Brain microvascular endothelial cell (primary cell): ENCODE measurements around the gene CACNA1I.

ENCODE experiments used
- DNase-seq: peaks from one replicate; pipeline ENCODE4 v3.0.0-alpha.2; 2020
- H3K27ac ChIP-seq: fragments of 250-450 bp; sonication (Bioruptor Pico); 2 replicates; pipeline ENCODE4 v1.5.1; 2020; ENCODE audit warnings: mild to moderate bottlenecking, moderate library complexity
- H3K27me3 ChIP-seq: fragments of 250-450 bp; sonication (Bioruptor Pico); replicated peaks from 2 replicates; pipeline ENCODE4 v1.5.1; 2020; ENCODE audit warnings: mild to moderate bottlenecking
- H3K36me3 ChIP-seq: fragments of 250-450 bp; sonication (Bioruptor Pico); replicated peaks from 2 replicates; pipeline ENCODE4 v1.5.1; 2020; ENCODE audit warnings: mild to moderate bottlenecking
- H3K4me3 ChIP-seq: 2 replicates; pipeline ENCODE4 v1.5.1; 2011; ENCODE audit warnings: low read depth, mild to moderate bottlenecking, control low read depth, low read length, moderate library complexity
- in situ Hi-C: cut with HindIII; loops from 2 replicates; pipeline ENCODE4 v1.10.0; 2017; ENCODE audit warnings: low sequenced_read_pairs, low pct_ligation_motif_present
- TF ChIP-seq, protein P1 (sequence below): IDR thresholded peaks from 2 replicates; pipeline ENCODE4 v1.5.1; 2011; ENCODE audit warnings: low read depth, mild to moderate bottlenecking, moderate library complexity, low read length, control low read depth, inconsistent platforms; ENCODE audit errors: missing control alignments

Gene CACNA1I

DNA sequence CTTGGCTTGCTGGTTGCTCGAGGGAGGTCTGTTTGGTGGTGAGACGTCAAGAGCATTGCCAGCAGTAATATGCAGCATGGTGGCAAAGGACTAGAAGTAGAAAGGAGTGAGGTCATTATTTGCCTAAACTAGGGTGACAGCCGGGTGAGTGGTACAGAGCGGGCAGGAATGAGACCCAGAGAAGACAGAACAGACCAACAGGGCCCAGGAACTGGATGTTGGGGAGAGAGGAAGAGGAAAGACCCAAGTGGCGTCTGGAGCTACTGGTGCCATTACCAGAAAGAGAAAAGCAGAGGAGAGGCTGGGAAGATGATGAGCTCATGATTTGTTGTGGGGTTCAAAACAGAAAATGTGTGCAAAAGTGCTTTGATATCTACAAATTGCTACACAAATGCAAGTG is 164.3 kb downstream of the CACNA1I start:
- Histone ChIP-seq H3K36me3 (no peaks in the 10 kb centered on the region), H3K27me3 (peaks cover 13% of the 10 kb centered on the region), H3K27ac (no peak overlapping the region), H3K4me3 (no peak overlapping the region)
- TF ChIP-seq, protein P1, sequence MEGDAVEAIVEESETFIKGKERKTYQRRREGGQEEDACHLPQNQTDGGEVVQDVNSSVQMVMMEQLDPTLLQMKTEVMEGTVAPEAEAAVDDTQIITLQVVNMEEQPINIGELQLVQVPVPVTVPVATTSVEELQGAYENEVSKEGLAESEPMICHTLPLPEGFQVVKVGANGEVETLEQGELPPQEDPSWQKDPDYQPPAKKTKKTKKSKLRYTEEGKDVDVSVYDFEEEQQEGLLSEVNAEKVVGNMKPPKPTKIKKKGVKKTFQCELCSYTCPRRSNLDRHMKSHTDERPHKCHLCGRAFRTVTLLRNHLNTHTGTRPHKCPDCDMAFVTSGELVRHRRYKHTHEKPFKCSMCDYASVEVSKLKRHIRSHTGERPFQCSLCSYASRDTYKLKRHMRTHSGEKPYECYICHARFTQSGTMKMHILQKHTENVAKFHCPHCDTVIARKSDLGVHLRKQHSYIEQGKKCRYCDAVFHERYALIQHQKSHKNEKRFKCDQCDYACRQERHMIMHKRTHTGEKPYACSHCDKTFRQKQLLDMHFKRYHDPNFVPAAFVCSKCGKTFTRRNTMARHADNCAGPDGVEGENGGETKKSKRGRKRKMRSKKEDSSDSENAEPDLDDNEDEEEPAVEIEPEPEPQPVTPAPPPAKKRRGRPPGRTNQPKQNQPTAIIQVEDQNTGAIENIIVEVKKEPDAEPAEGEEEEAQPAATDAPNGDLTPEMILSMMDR, result no peak
- DNase-seq, result no peak
- in situ Hi-C loops, result no loop called here

DNA sequence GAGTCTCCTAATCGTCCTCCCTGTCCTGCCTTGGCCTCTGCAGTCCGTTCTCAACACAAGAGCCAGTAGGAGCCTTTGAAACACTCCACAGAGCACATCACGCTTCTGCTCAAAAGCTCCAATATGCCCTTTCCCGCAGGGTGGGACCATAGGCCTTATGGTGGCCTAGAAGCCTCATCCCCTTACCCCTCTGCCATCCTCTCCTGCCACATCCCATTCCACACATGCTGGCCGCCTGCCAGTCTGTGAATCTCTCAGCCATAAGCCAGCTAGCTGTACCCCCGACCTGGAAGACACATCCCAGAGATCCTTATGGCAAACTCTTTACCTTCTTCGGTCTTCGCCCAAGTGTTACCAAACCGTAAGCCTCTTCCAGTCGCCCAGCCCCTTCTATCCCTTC is 165.2 kb downstream of the CACNA1I start:
- Histone ChIP-seq H3K4me3 (no peak overlapping the region), H3K36me3 (no peaks in the 10 kb centered on the region), H3K27ac (no peak overlapping the region), H3K27me3 (peaks cover 13% of the 10 kb centered on the region)
- in situ Hi-C loops, result no loop called here
- no peak for DNase-seq
- TF ChIP-seq, protein P1, result no peak

DNA sequence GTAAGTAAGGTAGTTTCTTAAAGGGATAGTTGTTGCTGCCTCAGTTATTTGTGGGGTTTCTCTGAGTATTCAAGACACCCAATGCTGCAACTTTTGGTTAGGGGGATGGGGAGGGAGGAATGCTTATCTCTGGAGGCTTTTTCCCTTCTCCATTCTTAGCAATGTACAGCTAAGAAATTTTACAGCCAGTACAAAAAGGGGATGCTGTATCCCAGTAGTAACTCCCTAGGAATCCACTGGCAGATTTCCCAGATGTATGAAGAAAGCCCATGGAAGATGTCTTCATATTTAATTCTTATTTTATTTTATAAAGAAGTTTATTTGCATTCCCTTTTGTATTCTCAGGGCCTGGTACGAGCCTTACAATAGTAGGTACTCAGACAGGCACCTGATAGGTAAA is 168.2 kb downstream of the CACNA1I start:
- DNase-seq, result peak; percentile 11
- Histone ChIP-seq H3K27me3 (peaks cover 14% of the 10 kb centered on the region), H3K36me3 (no peaks in the 10 kb centered on the region), H3K27ac (no peak overlapping the region), H3K4me3 (no peak overlapping the region)
- TF ChIP-seq, protein P1, result no peak
- in situ Hi-C loops, result no loop called here
